GM12875 (cell line): ENCODE measurements around the gene KHDC4.

Experiments
- H3K4me3 ChIP-seq: one replicate; pipeline ENCODE4 v1.5.1; 2011; ENCODE audit warnings: low read depth, low read length, control low read depth
- TF ChIP-seq, protein P1 (sequence below): IDR thresholded peaks from 2 replicates; pipeline ENCODE4 v1.5.1; 2011; ENCODE audit warnings: low read depth, mild to moderate bottlenecking, control low read depth, inconsistent platforms, low read length, moderate library complexity, borderline replicate concordance; ENCODE audit not compliant: insufficient read depth

The KHDC4 gene

DNA sequence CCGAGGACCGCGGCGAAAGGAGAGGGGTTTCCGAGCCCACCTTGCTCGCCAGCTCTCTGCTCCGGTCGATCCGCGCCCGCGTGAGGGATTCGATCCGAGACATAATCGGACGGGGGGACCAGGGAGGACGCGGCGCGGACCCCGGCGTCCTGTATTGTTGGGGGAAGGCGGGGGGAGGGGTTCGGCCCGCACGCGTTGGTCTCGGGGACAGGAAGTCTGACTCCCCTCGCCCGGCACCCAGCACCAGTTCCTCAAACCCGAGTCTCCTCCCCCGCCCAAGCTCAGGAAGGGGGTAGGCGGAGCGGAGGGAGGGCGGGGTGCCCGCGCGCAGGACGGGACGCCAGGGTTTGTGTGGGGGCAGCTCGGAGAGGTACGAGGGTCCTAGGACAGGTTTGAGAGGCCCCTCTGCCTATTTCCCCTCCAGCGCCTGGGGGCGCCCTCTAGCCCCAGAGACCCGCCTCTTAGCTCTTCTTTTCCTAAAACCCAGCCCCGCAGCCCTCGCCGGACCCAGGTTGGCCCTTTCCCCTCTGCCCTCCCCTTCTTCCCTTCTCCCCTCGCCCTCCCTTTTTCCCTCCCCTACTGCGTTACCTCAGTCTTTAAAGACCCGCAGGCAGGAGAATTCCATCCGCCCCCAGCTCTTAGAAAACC is 44.2 kb upstream of the KHDC4 start, which contains the start of gene ARHGEF2:
ARHGEF2 (minus strand) TSS at position 223 of the 648 bp plus-strand sequence; CDS start at position 103, 120 bp downstream.
- H3K4me3 ChIP-seq = peak within 1 kb of the TSS; percentile 96
- TF ChIP-seq, protein P1, sequence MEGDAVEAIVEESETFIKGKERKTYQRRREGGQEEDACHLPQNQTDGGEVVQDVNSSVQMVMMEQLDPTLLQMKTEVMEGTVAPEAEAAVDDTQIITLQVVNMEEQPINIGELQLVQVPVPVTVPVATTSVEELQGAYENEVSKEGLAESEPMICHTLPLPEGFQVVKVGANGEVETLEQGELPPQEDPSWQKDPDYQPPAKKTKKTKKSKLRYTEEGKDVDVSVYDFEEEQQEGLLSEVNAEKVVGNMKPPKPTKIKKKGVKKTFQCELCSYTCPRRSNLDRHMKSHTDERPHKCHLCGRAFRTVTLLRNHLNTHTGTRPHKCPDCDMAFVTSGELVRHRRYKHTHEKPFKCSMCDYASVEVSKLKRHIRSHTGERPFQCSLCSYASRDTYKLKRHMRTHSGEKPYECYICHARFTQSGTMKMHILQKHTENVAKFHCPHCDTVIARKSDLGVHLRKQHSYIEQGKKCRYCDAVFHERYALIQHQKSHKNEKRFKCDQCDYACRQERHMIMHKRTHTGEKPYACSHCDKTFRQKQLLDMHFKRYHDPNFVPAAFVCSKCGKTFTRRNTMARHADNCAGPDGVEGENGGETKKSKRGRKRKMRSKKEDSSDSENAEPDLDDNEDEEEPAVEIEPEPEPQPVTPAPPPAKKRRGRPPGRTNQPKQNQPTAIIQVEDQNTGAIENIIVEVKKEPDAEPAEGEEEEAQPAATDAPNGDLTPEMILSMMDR = peak; percentile 47

DNA sequence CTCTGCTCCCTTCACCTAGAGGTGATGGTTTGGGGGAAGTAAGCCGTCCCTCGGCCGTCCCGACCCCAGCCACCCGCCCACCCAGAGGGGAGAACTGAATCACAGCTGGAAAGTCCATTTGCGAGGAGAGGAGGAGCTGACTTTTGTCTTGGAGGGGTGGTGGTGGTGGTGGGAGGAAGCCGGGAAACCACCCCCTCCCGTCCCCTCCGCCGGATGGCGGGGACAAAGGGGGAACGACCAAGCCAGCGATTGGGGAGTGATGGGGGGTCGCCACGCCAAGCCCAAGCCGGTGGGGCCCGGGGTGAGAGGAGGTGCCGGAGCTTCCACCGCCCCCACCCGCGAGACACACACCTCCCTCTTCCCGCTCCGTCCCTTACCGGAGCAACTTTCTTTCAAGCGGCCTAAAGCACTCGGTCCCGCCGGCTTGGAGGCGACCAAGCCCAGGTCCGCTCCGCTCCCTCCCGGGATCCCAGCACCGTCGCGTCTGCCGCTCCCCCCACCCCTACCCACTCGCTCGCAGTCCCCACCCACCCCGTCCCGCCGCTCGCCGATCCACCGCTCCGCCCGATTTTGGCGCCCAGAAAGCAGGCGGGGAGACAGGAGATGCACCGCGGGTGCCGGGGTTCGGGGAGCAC is 43.6 kb upstream of the KHDC4 start:
- peak overlapping the region; percentile 96 for H3K4me3 ChIP-seq
- TF ChIP-seq, protein P1 = no peak

DNA sequence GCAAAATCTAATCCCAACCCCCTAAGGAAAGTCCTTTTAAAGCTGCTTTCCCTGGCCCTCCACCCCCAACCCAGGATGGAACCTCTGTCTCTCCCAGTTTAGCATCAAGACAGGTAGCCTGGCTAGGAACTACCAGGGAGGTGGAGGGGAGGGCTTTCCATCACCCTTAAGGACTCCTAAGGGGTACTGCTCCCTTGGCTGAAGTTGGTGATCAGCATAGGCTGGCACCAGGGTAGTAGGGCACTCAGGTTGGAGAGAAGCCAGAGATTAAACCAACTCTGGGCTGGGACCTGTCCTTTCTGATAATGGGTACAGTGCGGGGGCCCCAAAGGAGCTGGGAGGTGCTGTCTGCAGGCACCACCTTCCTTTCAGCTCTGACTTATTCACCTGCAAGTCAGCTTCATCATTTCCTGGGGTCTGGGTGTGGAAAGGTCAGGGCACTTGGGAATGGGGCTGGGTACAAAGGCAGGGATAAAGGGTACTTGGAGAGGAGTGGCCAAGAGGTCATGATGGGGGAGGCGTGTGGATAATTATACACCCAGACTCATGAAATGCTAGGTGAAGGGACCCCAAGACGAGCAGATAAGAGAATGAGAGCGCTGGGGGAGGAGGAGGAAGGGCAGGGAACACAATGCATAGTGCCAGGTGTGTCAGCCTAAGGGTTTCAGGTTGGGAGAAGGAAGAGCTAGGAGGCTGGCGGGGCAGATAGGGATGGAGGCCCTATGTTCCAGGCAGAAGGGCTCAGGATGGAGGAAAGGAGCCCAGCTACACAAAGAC is 42.9 kb upstream of the KHDC4 start:
- H3K4me3 ChIP-seq = peak overlapping the region; percentile 96
- TF ChIP-seq, protein P1 = no peak

DNA sequence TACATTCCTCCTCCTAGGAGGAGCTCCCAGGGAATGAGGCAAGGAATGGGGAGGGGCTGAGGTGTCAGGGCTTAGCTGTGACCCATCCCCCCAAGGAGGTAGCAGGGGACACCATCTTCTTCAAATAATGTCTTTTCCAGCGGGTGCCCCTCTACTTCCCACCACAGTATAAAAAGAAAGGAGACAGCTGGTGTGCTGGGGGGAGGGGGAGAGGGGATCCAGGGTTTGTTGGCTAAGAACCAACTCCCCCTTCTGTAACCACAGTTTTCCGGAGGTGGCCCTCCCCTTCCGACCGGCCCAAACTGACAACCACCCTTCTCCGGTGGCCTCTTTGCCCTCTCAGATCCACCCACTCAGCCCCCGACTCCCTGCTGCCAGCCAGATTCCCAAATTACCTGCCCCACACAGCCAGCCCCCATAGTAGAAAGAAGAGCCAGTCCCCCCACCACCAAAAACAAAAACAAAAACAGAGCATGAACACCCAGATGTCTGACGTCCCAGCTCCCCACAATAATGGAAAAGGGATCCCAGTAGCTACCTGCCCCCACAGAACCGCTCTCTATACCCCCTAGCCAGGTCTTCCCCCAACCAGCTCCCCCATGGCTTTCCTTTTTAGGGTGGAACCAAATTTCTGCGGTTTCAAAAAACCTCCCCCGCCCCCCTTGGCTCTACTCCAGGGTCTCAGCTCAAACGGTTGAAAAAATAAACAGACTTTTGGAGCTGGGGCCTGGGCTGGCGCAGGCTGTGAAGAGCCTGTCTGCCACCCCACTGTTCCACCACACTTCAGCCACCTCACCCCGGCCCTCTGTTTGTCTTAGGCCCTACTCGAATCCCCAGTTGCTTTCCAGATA is 42.1 kb upstream of the KHDC4 start:
- peak overlapping the region; percentile 96 for H3K4me3 ChIP-seq
- TF ChIP-seq, protein P1 = no peak

GRCh38 chr1:155975375-155976061 is 41.3 kb upstream of the KHDC4 start:
- TF ChIP-seq, protein P1 = no peak
- peak overlapping the region; percentile 96 for H3K4me3 ChIP-seq
